ENCODE results near the gene BMP7.

Gene BMP7

GRCh38 chr20:57133926-57134650 is 132.4 kb downstream of the BMP7 start:
- H3K4me3 ChIP-seq (ENCODE audit: low read length): no peak overlapping the region
- no peak for TF ChIP-seq CTCF (IDR thresholded peaks at IDR 0.05; ENCODE audit: insufficient read depth, low read depth, low read length, missing control alignments)
- DNase-seq (ENCODE audit: low read depth): no peak

- no peak for TF ChIP-seq CTCF (IDR thresholded peaks at IDR 0.05; ENCODE audit: insufficient read depth, low read depth, low read length, missing control alignments)
- no peak for DNase-seq (ENCODE audit: low read depth)
- no peak overlapping the region for H3K4me3 ChIP-seq (ENCODE audit: low read length)
Measured at GRCh38 chr20:57131601-57132391, 134.6 kb downstream of the BMP7 start.

GRCh38 chr20:57131077-57131476 is 135.4 kb downstream of the BMP7 start:
- no peak for TF ChIP-seq CTCF (IDR thresholded peaks at IDR 0.05; ENCODE audit: insufficient read depth, low read depth, low read length, missing control alignments)
- DNase-seq (ENCODE audit: low read depth): no peak
- H3K4me3 ChIP-seq (ENCODE audit: low read length): no peak overlapping the region

GRCh38 chr20:57130160-57130772 is 136.2 kb downstream of the BMP7 start:
- DNase-seq (ENCODE audit: low read depth): peak; percentile 11
- TF ChIP-seq CTCF (IDR thresholded peaks at IDR 0.05; ENCODE audit: insufficient read depth, low read depth, low read length, missing control alignments): no peak
- H3K4me3 ChIP-seq (ENCODE audit: low read length): no peak overlapping the region

GRCh38 chr20:57129303-57129702 is 137.1 kb downstream of the BMP7 start:
- no peak for TF ChIP-seq CTCF (IDR thresholded peaks at IDR 0.05; ENCODE audit: insufficient read depth, low read depth, low read length, missing control alignments)
- DNase-seq (ENCODE audit: low read depth): no peak
- H3K4me3 ChIP-seq (ENCODE audit: low read length): no peak overlapping the region

GRCh38 chr20:57128044-57128757 is 138.2 kb downstream of the BMP7 start:
- DNase-seq (ENCODE audit: low read depth): no peak
- no peak overlapping the region for H3K4me3 ChIP-seq (ENCODE audit: low read length)
- no peak for TF ChIP-seq CTCF (IDR thresholded peaks at IDR 0.05; ENCODE audit: insufficient read depth, low read depth, low read length, missing control alignments)
